SKM-1 (cell line): ENCODE results near the gene ANO6.

ENCODE experiments used
- DNase-seq: peaks from one replicate; lab custom pipeline; 2025; ENCODE audit not compliant: unreplicated experiment; lab: John Stamatoyannopoulos, UW

ANO6 gene

GRCh38 chr12:45342171-45342570 is 126.3 kb downstream of the ANO6 start:
- DNase-seq = no peak

GRCh38 chr12:45342848-45343247 is 127.0 kb downstream of the ANO6 start:
- no peak for DNase-seq

- no peak for DNase-seq
These were observed 127.6 kb downstream of the ANO6 start for GRCh38 chr12:45343269-45344051.

- no peak for DNase-seq
These were observed 132.4 kb downstream of the ANO6 start for GRCh38 chr12:45348311-45348710.

- no peak for DNase-seq
These were observed 133.1 kb downstream of the ANO6 start for GRCh38 chr12:45348986-45349385.

- no peak for DNase-seq
These were observed 134.0 kb downstream of the ANO6 start for GRCh38 chr12:45349916-45350315.

- no peak for DNase-seq
These were observed 135.0 kb downstream of the ANO6 start for GRCh38 chr12:45350861-45351260.

- DNase-seq = no peak
These were observed 136.2 kb downstream of the ANO6 start for GRCh38 chr12:45351921-45352670.

GRCh38 chr12:45353944-45354343 is 138.0 kb downstream of the ANO6 start:
- DNase-seq = no peak

GRCh38 chr12:45354399-45354798 is 138.5 kb downstream of the ANO6 start:
- DNase-seq = no peak

GRCh38 chr12:45355730-45356129 is 139.8 kb downstream of the ANO6 start:
- no peak for DNase-seq

GRCh38 chr12:45356822-45357538 is 141.1 kb downstream of the ANO6 start:
- DNase-seq = no peak

- DNase-seq = no peak
These were observed 141.9 kb downstream of the ANO6 start for GRCh38 chr12:45357539-45358417.

- DNase-seq = no peak
These were observed 146.4 kb downstream of the ANO6 start for GRCh38 chr12:45362291-45362690.

GRCh38 chr12:45363903-45364302 is 148.0 kb downstream of the ANO6 start:
- no peak for DNase-seq

- DNase-seq = no peak
These were observed 153.1 kb downstream of the ANO6 start for GRCh38 chr12:45368841-45369489.

GRCh38 chr12:45377815-45378214 is 161.9 kb downstream of the ANO6 start:
- no peak for DNase-seq

GRCh38 chr12:45379261-45379660 is 163.4 kb downstream of the ANO6 start:
- DNase-seq = no peak

GRCh38 chr12:45381351-45381750 is 165.5 kb downstream of the ANO6 start:
- DNase-seq = no peak

GRCh38 chr12:45388545-45388944 is 172.7 kb downstream of the ANO6 start:
- DNase-seq = no peak
